Aorta (tissue), 5 donors: ENCODE measurements around the gene RNF227. TPM values are rescaled to one million over a fixed set of nuclear protein-coding genes. Genes with fewer than 3 reads are reported as not detected.

ENCODE experiments used
- ATAC-seq: fragments of 200-7000 bp; cut with Tn5 transposase; one replicate; pipeline ENCODE4 v1.9.1; 2022; ENCODE audit warnings: moderate library complexity; ENCODE audit not compliant: low FRiP score
- DNase-seq, 2 donors: peaks; one replicate each; pipeline ENCODE4 v3.0.0-alpha.2; 2020
- H3K27ac ChIP-seq, 2 donors: one replicate each; pipeline ENCODE4 v1.5.1; 2013; ENCODE audit warnings: low read length in 2 of 2, mild to moderate bottlenecking in 2 of 2, moderate library complexity in 2 of 2, control low read depth in 1 of 2, inconsistent platforms in 1 of 2, low read depth in 1 of 2
- H3K27me3 ChIP-seq, 2 donors: one replicate each; pipeline ENCODE4 v1.6.1; 2013; ENCODE audit warnings: control low read depth in 1 of 2, low read length in 1 of 2, mild to moderate bottlenecking in 1 of 2, moderate library complexity in 1 of 2; ENCODE audit not compliant: insufficient read depth in 2 of 2, control insufficient read depth in 1 of 2
- H3K36me3 ChIP-seq, 2 donors: one replicate each; pipeline ENCODE4 v1.6.1; 2013; ENCODE audit warnings: control low read depth in 1 of 2, low read length in 1 of 2, mild to moderate bottlenecking in 1 of 2; ENCODE audit not compliant: insufficient read depth in 2 of 2, control insufficient read depth in 1 of 2
- H3K4me1 ChIP-seq, 2 donors: one replicate each; pipeline ENCODE4 v1.6.1; 2013; ENCODE audit warnings: low read length in 2 of 2, control low read depth in 1 of 2, mild to moderate bottlenecking in 1 of 2, moderate library complexity in 1 of 2; ENCODE audit not compliant: insufficient read depth in 2 of 2, control insufficient read depth in 1 of 2
- H3K4me3 ChIP-seq, 2 donors: one replicate each; pipeline ENCODE4 v1.5.1; 2013; ENCODE audit warnings: low read length in 2 of 2, control low read depth in 1 of 2, mild to moderate bottlenecking in 1 of 2
- H3K9me3 ChIP-seq: one replicate; pipeline ENCODE4 v1.6.1; 2013; ENCODE audit warnings: mild to moderate bottlenecking, low read length; ENCODE audit not compliant: control insufficient read depth
- WGBS, 2 donors: extraction: QIAGEN DNeasy Blood & Tissue Kit; methylation state at CpG; one replicate each; pipeline ENCODE4 v1.1.7; 2013; 5-methylcytosine and 5-hydroxymethylcytosine counted together
- intact Hi-C, 2 donors: fragments of 100-400 bp; cut with DNase I; formaldehyde crosslinking; loops; one replicate each; pipeline versions ENCODE4 v1.14.2 to v1.15.0; 2022
- polyA plus RNA-seq, 2 donors: library from polyadenylated mRNA; stranded (reverse); fragments of 200-250 nt; gene quantifications; one replicate each; pipeline ENCODE4 v1.2.3, GENCODE V29; 2013
- total RNA-seq, 2 donors: library from RNA; stranded (reverse); fragmentation: NEBNext Ultra II Directional; extraction: Animal tissue kit (Norgen Biotek cat#: 25700); gene quantifications; one replicate each; pipeline ENCODE4 v1.2.1, GENCODE V29; 2021
- donor health status: healthy with polysubstance abuse.
- donor health status: Bipolar disorder and iron deficiency.
- donor health status: DM: no; HTN: no; CAD: no.
- donor health status: DM: no; HTN: no; CAD: no.
- donor health status: DM: yes; HTN: yes; CAD: no.

The RNF227 gene
- total and polyA plus RNA-seq, 4 donors, result 0.50 to 3.0 (median 1.9) TPM

GRCh38 chr17:7950578-7950977 lies 34.5 kb upstream of the RNF227 start:
- Histone ChIP-seq H3K36me3 (peaks cover 3 to 6% of the 10 kb centered on the region in 2 donors), H3K27me3 (no peaks in the 10 kb centered on the region), H3K4me1 (no peaks in the 10 kb centered on the region), H3K27ac (no peak overlapping the region), H3K9me3 (no peaks in the 10 kb centered on the region), H3K4me3 (no peak overlapping the region)
- intact Hi-C loops, result no loop called here
- DNase-seq (no peak), ATAC-seq (no peak)
- 78 to 96% methylated on average over 3 of the region's 3 CpGs for WGBS, 2 donors

DNA sequence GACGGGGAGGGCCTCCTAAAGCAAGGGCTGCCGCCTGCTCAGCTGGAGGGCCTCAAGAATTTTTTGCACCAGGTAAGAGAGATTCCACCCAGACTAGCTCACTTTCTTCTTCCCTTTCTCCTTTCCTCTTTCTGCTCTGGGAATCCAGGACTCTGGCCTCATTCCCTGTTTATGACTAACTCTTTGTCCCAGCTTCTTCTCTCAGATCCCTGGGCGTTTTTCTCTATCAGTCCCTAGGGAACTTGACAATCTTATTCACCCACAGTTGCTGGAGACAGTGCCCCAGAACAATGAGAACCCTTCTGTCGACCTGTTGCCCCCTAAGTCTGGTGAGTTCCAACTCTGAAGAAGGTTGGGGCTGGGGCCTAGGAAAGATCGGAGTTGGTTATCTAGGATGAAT lies 31.6 kb upstream of the RNF227 start:
- Histone ChIP-seq H3K9me3 (no peaks in the 10 kb centered on the region), H3K36me3 (peaks cover 6 to 11% of the 10 kb centered on the region in 2 donors), H3K27me3 (no peaks in the 10 kb centered on the region), H3K4me1 (no peaks in the 10 kb centered on the region), H3K27ac (no peak overlapping the region), H3K4me3 (no peak overlapping the region)
- 76 to 80% methylated on average over 5 of the region's 5 CpGs for WGBS, 2 donors
- no peak for DNase-seq
- intact Hi-C loops, result no loop called here
- no peak for ATAC-seq

DNA sequence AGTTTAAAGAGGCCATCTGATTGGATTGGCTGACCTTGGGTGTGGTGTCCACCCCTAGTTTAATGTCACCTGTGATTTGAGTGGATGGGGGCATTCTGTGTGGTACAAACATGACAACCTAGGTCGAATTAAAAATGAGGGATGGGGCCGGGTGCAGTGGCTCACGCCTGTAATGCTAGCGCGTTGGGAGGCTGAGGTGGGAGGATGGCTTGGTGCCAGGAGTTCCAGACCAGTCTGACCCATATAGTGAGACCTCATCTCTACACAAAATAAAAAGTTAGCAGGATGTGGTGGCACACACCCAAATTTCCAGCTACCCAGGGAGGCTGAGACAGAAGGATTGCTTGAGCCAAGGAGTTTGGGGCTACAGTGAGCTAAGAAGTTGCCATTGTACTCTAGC lies 30.4 kb upstream of the RNF227 start:
- Histone ChIP-seq H3K4me3 (no peak overlapping the region), H3K27me3 (no peaks in the 10 kb centered on the region), H3K9me3 (no peaks in the 10 kb centered on the region), H3K4me1 (no peaks in the 10 kb centered on the region), H3K27ac (no peak overlapping the region), H3K36me3 (peaks cover 6 to 11% of the 10 kb centered on the region in 2 donors)
- no peak for ATAC-seq
- intact Hi-C loops, result no loop called here
- WGBS, 2 donors, result 83 to 97% methylated on average over 5 of the region's 5 CpGs
- DNase-seq, result no peak

DNA sequence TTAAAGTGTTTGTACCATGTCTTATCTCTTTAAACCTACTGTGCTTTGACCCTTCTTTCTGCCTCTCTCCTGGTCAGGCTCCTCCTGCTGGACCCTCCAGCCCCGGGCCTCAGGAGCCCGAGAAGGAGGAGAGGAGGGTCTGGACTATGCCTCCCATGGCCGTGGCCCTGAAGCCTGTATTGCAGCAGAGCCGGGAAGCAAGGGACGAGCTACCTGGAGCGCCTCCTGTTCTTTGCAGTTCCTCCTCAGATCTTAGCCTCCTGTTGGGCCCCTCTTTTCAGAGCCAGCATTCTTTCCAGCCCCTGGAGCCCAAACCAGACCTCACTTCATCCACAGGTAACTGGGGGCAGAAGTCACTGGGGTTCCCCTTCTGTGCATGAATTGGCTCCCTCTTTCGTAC lies 29.6 kb upstream of the RNF227 start:
- H3K9me3 ChIP-seq, result no peaks in the 10 kb centered on the region
- H3K27me3 ChIP-seq, result no peaks in the 10 kb centered on the region
- DNase-seq (no peak), ATAC-seq (no peak)
- H3K4me3 ChIP-seq, result no peak overlapping the region
- H3K27ac ChIP-seq, result no peak overlapping the region
- H3K36me3 ChIP-seq, result peaks cover 6 to 11% of the 10 kb centered on the region in 2 donors
- WGBS, 2 donors, result 87 to 97% methylated on average over 7 of the region's 7 CpGs
- intact Hi-C loops, result no loop called here
- no peaks in the 10 kb centered on the region for H3K4me1 ChIP-seq

- ATAC-seq (no peak), DNase-seq (no peak)
- Histone ChIP-seq H3K27me3 (no peaks in the 10 kb centered on the region), H3K4me1 (no peaks in the 10 kb centered on the region), H3K4me3 (no peak overlapping the region), H3K27ac (no peak overlapping the region), H3K9me3 (no peaks in the 10 kb centered on the region), H3K36me3 (peaks cover 9 to 11% of the 10 kb centered on the region in 2 donors)
- intact Hi-C loops, result no loop called here
- WGBS, 2 donors, result 95 to 96% methylated on average over 9 of the region's 9 CpGs
Measured at GRCh38 chr17:7944326-7944725, 28.2 kb upstream of the RNF227 start.

GRCh38 chr17:7943291-7943690 lies 27.2 kb upstream of the RNF227 start:
- intact Hi-C loops, result no loop called here
- Histone ChIP-seq H3K27ac (no peak overlapping the region), H3K27me3 (no peaks in the 10 kb centered on the region), H3K4me3 (no peak overlapping the region), H3K36me3 (peaks cover 9 to 11% of the 10 kb centered on the region in 2 donors), H3K9me3 (no peaks in the 10 kb centered on the region), H3K4me1 (no peaks in the 10 kb centered on the region)
- ATAC-seq, result no peak
- 89 to 92% methylated on average over 13 of the region's 13 CpGs for WGBS, 2 donors
- DNase-seq, result no peak

- no peak overlapping the region for H3K27ac ChIP-seq
- no peaks in the 10 kb centered on the region for H3K4me1 ChIP-seq
- intact Hi-C loops, result no loop called here
- H3K4me3 ChIP-seq, result no peak overlapping the region
- no peaks in the 10 kb centered on the region for H3K27me3 ChIP-seq
- H3K36me3 ChIP-seq, result peaks cover 3 to 11% of the 10 kb centered on the region in 2 donors
- no peak for DNase-seq
- no peak for ATAC-seq
- H3K9me3 ChIP-seq, result no peaks in the 10 kb centered on the region
- WGBS, 2 donors, result 94 to 96% methylated on average over 6 of the region's 6 CpGs
Measured at GRCh38 chr17:7940743-7941142, 24.7 kb upstream of the RNF227 start.

DNA sequence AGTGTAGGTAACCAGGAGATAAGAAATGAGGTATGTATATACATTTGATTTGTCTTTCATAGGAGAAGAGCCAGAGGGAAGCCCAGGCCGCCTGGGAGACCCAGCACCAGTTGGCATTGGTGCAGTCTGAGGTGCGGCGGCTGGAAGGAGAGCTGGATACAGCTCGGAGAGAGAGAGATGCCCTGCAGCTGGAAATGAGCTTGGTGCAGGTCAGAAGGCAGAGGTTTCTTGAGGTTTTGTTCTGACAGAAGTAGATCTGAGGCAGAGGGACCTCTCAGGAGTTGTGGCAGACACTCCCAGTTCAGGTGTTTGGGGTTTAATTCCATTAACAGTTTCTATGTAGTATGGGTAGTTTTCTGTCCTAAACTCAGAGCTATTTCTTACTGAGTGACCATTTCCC lies 23.9 kb upstream of the RNF227 start:
- H3K9me3 ChIP-seq, result no peaks in the 10 kb centered on the region
- H3K4me3 ChIP-seq, result no peak overlapping the region
- no peak overlapping the region for H3K27ac ChIP-seq
- DNase-seq (peak in 1 of 2 donors; percentile 23), ATAC-seq (no peak)
- intact Hi-C loops, result no loop called here
- peaks cover 3 to 11% of the 10 kb centered on the region in 2 donors for H3K36me3 ChIP-seq
- H3K4me1 ChIP-seq, result no peaks in the 10 kb centered on the region
- H3K27me3 ChIP-seq, result no peaks in the 10 kb centered on the region
- WGBS, 2 donors, result 94 to 96% methylated on average over 4 of the region's 4 CpGs

GRCh38 chr17:7935859-7936258 lies 19.8 kb upstream of the RNF227 start:
- ATAC-seq, result no peak
- H3K9me3 ChIP-seq, result no peaks in the 10 kb centered on the region
- H3K36me3 ChIP-seq, result peaks cover 3 to 4% of the 10 kb centered on the region in 2 donors
- H3K27me3 ChIP-seq, result no peaks in the 10 kb centered on the region
- intact Hi-C loops, result loop anchor here in 1 of 2 donors (10.0 kb wide), 1 partner anchor 119 kb away; no protein-coding TSS in a partner anchor
- H3K4me3 ChIP-seq, result no peak overlapping the region
- H3K4me1 ChIP-seq, result no peaks in the 10 kb centered on the region
- no peak for DNase-seq
- H3K27ac ChIP-seq, result no peak overlapping the region
